ENCODE data around the gene DCST2.

DCST2 gene

DNA sequence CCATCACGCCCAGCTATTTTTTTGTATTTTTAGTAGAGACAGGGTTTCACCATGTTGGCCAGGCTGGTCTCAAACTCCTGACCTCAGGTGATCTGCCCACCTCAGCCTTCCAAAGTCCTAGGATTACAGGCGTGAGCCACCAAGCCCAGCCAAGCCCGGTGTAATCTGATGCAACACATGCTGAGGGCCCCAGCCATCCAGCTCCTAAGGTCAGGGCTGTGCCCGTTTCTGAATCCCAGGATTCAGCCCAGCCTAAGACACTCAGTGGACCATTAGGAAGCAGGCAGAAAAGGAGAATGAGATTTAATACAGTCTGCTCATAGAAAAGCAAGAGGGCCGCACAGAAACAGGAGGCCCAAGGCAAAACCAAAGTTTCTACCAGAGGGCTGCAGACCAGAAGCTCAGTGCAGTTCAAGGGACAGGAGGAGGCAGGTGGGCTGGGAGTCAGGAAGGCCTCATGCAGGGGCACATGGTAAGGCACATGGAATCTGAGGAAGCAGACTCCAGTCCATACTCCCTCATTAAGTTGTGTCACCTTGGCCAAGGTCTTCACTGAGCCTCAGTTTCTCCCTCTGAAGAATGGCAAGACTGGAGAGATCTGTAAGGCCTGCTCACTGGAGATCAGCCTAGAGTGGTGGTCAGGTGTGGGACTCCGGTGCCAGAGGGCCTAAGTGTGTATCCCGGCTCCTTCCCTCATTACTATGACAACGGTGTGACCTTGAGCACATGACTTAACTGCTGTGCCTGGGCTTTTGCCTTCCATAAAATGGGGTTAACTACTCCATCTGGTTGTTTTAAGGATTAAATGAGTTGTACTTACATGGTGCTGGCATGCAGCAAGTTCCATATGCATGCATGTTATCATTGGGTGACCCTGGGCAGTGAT lies 15.1 kb upstream of the DCST2 start:
- DNase-seq, result no peak

- peak; percentile 21 for DNase-seq
Observed at GRCh38 chr1:155044812-155045657, 11.5 kb upstream of the DCST2 start.

GRCh38 chr1:155044365-155044764 lies 10.8 kb upstream of the DCST2 start:
- no peak for DNase-seq

DNA sequence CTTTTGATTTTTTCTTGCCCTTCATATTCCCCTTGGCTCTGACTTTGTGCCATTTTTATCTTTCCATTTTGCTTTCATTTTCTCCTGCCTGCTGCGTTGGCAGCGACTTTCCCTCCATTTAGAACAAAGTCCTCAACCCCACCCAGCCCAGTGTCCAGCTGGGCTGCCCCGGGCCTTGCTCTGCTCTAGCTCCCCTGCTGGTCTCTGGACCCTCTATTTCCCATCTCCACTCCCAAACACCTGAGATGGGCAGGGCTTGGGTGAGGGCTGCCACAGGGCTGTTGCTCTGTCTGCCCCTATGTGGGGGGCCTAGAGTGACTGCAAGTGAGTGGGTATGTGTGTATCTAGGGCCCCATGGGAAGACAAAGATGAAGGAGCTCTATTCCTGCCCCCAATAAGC lies 10.2 kb upstream of the DCST2 start:
- DNase-seq, result no peak

GRCh38 chr1:155043301-155043702 lies 9.7 kb upstream of the DCST2 start:
- DNase-seq, result no peak

DNA sequence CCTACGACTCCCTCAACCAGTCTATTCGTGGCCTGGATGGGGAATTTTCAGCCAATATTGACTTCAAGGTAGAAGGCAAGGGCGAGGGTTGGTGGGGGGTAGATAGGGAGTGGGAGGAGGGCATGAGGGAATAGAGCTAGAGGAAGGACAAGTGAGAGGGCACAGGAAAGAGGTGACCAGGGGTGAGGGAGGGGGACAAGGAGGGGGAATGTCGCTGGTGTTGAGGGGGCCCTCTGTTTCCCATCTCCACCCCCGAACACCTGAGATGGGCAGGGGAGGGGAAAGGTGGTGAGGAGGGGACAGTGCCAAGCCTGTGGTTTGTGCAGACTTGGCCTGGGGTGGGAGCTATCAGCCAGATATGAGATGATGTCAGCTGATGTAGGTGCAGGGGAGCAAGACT lies 9.2 kb upstream of the DCST2 start:
- no peak for DNase-seq

DNA sequence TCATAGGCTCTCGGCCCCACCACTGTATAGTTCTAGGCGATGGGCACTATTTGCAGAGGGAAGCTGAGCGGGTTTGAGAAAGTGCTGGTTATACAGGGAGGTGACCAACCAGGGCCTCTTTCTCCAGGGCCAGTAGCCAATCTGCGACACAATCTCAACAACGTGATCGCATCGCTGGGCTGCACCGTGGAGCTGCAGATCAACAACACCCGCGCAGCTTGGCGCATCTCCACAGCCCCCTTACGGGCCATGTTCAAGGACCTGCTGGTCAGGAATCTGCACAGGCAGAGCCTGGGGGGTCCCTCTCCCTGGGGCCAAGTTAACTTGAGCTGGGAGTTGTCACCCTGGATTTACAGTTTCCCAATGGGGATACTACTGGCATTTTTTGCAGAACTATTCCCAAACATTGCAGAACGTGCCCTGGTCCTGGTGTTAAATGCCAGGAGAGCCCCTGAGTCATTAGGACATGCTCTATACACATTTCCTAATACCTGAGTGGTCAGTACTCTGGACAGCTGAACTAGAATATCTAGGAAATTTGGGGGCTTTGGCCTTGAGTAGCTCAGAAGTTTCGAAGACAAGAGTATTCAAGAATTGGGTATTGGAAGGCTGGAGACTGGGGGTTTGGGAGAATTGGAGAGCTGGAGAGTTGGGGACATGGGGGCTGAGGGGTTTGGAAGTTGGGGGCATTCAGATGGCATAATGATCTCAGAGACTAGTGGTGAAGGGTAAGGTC lies 6.9 kb upstream of the DCST2 start:
- no peak for DNase-seq

DNA sequence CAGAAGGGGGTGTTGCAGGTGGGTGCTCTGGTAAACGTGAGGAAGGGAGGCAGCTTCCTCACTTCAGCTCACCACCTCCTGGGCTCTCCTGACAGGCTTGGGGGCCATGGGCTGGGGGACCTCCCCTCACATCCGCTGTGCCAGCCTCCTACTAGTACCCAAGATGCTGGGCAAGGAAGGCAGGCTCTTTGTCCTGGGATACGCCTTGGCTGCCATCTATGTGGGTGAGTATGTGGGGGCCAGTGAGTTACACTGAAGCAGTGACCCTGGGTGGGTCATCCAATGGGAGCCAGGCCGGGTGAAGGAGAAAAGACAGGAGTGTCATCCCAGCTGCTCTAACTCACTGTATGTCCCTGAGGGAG lies 5.7 kb upstream of the DCST2 start:
- no peak for DNase-seq

- no peak for DNase-seq
Observed at GRCh38 chr1:155038602-155039307, 5.2 kb upstream of the DCST2 start.

DNA sequence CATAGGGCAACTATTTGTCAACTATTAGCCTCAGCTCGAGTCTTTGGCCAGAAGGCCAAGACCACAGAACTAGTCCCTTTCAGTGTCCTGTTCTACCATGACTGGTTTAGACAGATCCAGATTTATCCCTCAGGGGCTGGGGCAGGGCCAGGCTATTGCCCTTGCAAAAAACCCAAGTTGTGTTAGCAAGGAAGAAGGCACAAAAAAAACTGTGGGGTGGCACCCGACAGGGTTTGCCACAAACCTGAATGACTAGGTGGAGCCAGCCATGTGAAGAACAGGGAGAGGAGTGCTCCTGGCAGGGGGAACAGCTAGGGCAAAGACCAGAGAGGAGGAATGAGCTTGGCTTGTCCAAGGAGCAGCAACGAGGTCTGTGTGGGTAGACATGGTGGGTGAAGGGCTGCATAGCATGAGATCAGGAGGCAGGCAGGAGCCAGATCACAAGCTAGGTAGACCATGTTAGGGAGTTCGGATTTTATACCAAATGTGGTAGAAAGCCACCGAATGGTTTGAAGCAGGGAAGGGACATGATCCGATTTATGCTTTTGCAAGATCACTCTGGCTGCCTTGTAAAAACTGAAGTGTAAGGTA lies 4.4 kb upstream of the DCST2 start:
- DNase-seq, result no peak

GRCh38 chr1:155037043-155037442 lies 3.5 kb upstream of the DCST2 start:
- DNase-seq, result no peak

- DNase-seq, result no peak
Observed at GRCh38 chr1:155035936-155036335, 2.4 kb upstream of the DCST2 start.

DNA sequence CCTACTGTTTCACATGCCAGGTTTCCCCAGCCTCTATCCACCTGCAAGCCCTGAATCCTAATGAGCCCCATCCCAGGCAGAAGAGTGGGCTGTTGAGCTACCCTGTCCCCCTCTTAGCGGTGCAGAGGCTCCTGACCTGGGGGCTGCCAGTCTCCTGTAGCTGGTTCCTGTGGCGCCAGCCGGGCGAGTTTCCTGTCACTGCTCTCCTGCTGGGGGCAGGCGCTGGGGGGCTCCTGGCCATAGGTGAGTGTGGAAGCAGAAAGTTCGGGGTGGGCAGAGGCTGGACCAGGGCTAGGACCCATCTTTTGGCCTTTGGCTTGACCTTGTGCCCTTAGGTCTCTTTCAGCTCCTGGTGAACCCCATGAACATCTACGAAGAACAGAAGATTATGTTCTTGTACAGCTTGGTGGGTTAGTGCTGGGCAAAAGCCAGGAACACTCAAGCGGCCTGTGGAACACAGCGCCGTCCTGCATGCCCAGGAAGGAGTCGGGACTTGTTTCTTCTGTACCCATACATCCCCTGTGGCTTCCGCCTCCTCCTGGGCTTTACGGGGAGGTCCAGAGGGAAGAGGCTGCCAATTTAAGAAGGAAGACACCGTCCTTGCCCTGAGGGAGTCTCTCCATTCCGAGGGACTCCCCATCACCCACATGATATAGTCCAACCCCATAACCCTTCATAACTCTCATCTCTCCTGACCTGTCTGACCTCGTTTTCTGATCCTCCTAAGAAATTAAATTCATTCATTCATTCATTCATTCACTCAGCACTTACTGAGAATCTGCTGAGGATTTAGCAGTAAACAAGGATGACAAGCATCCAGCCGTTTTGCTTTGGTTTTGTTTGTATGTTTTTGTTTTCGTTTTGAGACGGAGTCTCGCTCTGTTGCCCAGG lies 982 bp upstream of the DCST2 start:
- DNase-seq, result no peak

GRCh38 chr1:155032886-155033285 lies 695 bp downstream of the DCST2 start:
- DNase-seq, result no peak

GRCh38 chr1:155030899-155031298 lies 2.7 kb downstream of the DCST2 start:
- no peak for DNase-seq

- no peak for DNase-seq
Observed at GRCh38 chr1:155030243-155030795, 3.3 kb downstream of the DCST2 start.

DNA sequence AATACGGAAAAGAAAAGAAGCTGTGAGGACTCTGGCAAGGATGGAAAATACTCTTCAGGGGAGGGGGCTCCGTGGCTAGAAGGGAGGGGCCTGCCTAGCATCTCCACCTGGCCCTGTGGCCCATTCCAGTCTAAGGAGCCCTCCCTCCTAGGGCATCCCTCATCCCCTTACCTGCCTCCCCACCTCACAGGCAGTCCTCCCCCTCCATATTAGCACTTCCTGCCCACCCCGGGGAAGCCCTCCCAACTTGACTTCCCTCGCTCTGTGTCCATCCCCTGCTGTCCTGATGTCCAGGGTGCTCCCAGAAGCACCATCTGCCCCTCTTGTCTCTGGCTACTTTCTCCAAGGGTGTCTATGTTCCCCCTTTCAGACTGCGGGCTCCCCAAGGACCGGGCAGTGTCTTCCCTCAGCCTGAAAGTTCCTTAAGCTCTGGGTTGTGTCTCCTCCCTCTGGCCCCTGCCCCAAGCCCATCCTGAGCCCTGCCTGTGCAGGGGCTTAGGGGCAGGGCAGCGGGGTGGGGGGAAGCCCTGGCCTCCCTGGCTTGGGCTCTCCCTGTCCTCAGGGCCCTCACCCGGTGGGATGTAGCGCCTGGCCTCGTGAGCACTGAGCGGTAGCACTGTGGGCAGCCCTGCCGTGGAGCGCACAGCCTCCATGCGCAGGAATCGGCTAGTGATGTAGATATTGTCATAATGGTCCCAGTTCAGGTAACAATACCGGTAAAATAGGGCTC lies 3.9 kb downstream of the DCST2 start:
- DNase-seq, result no peak

DNA sequence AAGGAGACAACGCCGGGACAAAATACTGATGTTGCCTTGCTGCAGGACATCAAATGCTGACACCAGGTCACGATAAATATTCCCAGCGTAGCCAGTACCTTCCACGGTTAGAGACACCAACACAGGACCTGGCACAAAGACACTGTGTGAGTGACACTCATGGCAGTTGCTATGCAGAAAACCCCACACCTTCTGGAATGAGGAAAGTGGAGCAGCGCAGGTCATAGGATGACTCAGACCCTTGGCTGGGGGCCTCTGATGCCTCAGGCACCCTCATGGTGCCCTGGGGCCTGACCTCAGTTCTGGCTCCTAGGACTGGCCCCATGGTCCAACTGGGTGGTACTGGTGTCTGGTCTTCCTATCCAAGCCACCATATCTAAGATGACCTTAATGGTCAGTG lies 7.0 kb downstream of the DCST2 start:
- DNase-seq, result no peak

DNA sequence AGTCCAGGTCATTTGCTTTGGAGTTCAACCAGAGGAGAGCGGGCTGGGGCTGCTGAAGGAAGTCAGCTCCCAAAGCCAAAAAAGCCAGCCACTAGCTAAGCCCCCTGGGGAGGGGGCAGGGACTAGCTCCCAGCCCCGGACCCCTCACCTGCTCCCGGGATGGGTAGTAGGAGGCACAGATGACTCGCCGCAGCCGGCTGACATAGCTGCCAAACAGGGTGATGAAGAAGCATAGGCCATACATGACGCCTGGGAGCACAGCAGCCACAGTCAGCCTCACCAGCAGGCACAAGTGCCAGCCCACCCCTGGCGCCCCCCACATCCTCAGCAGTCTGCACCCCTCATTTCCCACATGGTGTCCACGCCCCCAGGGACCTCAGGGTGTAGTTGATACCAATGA lies 7.4 kb downstream of the DCST2 start:
- DNase-seq, result no peak

GRCh38 chr1:155024315-155024714 lies 9.3 kb downstream of the DCST2 start:
- no peak for DNase-seq
